ENCODE measurements around the gene RNASE12.

DNA sequence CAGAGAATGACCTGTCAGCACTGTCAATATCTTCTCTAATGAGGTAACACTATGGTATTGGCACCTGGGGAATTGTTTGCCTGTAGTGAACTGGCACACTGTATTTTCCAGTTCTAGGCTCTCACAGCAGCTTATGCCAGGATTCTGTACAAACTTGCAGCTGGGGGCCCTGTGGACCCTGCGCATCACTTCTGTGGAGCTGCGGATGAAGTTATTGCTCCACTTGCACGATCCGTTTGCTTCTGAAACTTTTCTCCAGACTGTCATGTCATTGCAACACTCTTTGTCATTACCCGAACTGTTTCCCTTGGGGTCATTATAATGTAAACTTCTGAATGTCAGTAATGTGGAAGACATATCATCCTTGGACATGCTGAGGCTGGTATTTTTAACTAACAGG, 7.3 kb downstream of the RNASE12 start:
- no peak for TF ChIP-seq YY1 (IDR thresholded peaks at IDR 0.05; ENCODE audit: insufficient read depth, insufficient read length)
- no peak for TF ChIP-seq ZNF274 (IDR thresholded peaks at IDR 0.05; ENCODE audit: low read depth, low read length)
